Activated T-helper 1 cell treated with anti-CD3 and anti-CD28 coated beads, Interleukin-12 subunit alpha, Interleukin-12 subunit beta, Interleukin-2, Interleukin-4 antibody, amounts not matched to agents 30 ng/mL and 10 ng/mL and 1 ng/mL, durations not matched to agents 14 hours and 24 hours and 36 hours (primary cell): ENCODE results near the gene RABGAP1. TPM values are rescaled to one million over a fixed set of nuclear protein-coding genes. Genes with fewer than 3 reads are reported as not detected.

ENCODE experiments used
- DNase-seq: peaks from one replicate; pipeline ENCODE4 v3.0.0; 2021; ENCODE audit warnings: low spot score
- H3K27ac Mint-ChIP-seq: one replicate; pipeline ENCODE4 v1.8.0; 2021; ENCODE audit warnings: mild to moderate bottlenecking, mixed read lengths
- H3K27me3 Mint-ChIP-seq: one replicate; pipeline ENCODE4 v1.8.0; 2022; ENCODE audit warnings: mild to moderate bottlenecking, moderate library complexity, mixed read lengths; ENCODE audit not compliant: insufficient read depth
- H3K36me3 Mint-ChIP-seq: one replicate; pipeline ENCODE4 v1.8.0; 2021; ENCODE audit warnings: low read depth, mixed read lengths
- H3K4me1 Mint-ChIP-seq: one replicate; pipeline ENCODE4 v1.8.0; 2021; ENCODE audit warnings: low read depth, mixed read lengths
- H3K4me3 Mint-ChIP-seq: one replicate; pipeline ENCODE4 v1.8.0; 2021; ENCODE audit warnings: mild to moderate bottlenecking, moderate library complexity, mixed read lengths
- H3K9me3 Mint-ChIP-seq: one replicate; pipeline ENCODE4 v1.8.0; 2021; ENCODE audit warnings: mixed read lengths
- intact Hi-C: fragments of 100-400 bp; cut with micrococcal nuclease; formaldehyde crosslinking; loops from one replicate; pipeline ENCODE4 v1.15.1; 2024
- total RNA-seq: library from RNA; stranded (reverse); gene quantifications from 2 replicates; pipeline ENCODE4 v1.2.3, GENCODE V29; 2022

Gene RABGAP1
- total RNA-seq, 1 donor from 2014 or later: 30.2 TPM

GRCh38 chr9:123002754-123003153 is 61.9 kb downstream of the RABGAP1 start:
- Mint-ChIP-seq H3K27ac (no peak overlapping the region), H3K4me3 (no peak overlapping the region), H3K4me1 (peaks cover 10% of the 10 kb centered on the region), H3K9me3 (no peaks in the 10 kb centered on the region), H3K36me3 (peaks cover 18% of the 10 kb centered on the region), H3K27me3 (no peaks in the 10 kb centered on the region)
- no peak for DNase-seq
- intact Hi-C loops: no loop called here

- no peak for DNase-seq
- Mint-ChIP-seq H3K4me3 (no peak overlapping the region), H3K27me3 (no peaks in the 10 kb centered on the region), H3K27ac (no peak overlapping the region), H3K36me3 (peaks cover 17% of the 10 kb centered on the region), H3K4me1 (peaks cover 10% of the 10 kb centered on the region), H3K9me3 (no peaks in the 10 kb centered on the region)
- intact Hi-C loops: no loop called here
Measured at GRCh38 chr9:123003466-123003865, 62.6 kb downstream of the RABGAP1 start.

GRCh38 chr9:123005964-123006363 is 65.1 kb downstream of the RABGAP1 start:
- no peak overlapping the region for H3K4me3 Mint-ChIP-seq
- H3K9me3 Mint-ChIP-seq: no peaks in the 10 kb centered on the region
- H3K4me1 Mint-ChIP-seq: no peaks in the 10 kb centered on the region
- no peak overlapping the region for H3K27ac Mint-ChIP-seq
- peaks cover 13% of the 10 kb centered on the region for H3K36me3 Mint-ChIP-seq
- DNase-seq: no peak
- H3K27me3 Mint-ChIP-seq: no peaks in the 10 kb centered on the region
- intact Hi-C loops: no loop called here

- no peak overlapping the region for H3K27ac Mint-ChIP-seq
- intact Hi-C loops: no loop called here
Measured at GRCh38 chr9:123007269-123007668, 66.4 kb downstream of the RABGAP1 start.

GRCh38 chr9:123008909-123009308 is 68.1 kb downstream of the RABGAP1 start:
- no peak for DNase-seq
- Mint-ChIP-seq H3K9me3 (peaks cover 5% of the 10 kb centered on the region), H3K4me1 (no peaks in the 10 kb centered on the region), H3K27me3 (no peaks in the 10 kb centered on the region), H3K36me3 (peaks cover 21% of the 10 kb centered on the region), H3K27ac (no peak overlapping the region), H3K4me3 (no peak overlapping the region)
- intact Hi-C loops: no loop called here

More at GRCh38 chr9:123007269-123007668, 66.4 kb downstream of the RABGAP1 start:
- Mint-ChIP-seq H3K27me3 (no peaks in the 10 kb centered on the region), H3K4me3 (no peak overlapping the region), H3K4me1 (no peaks in the 10 kb centered on the region), H3K36me3 (peaks cover 21% of the 10 kb centered on the region), H3K9me3 (no peaks in the 10 kb centered on the region)
- DNase-seq: no peak

GRCh38 chr9:123011380-123011779 is 70.6 kb downstream of the RABGAP1 start:
- no peak for DNase-seq
- Mint-ChIP-seq H3K4me3 (no peak overlapping the region), H3K27me3 (no peaks in the 10 kb centered on the region), H3K27ac (no peak overlapping the region), H3K9me3 (peaks cover 17% of the 10 kb centered on the region), H3K36me3 (peaks cover 38% of the 10 kb centered on the region), H3K4me1 (no peaks in the 10 kb centered on the region)
- intact Hi-C loops: no loop called here

GRCh38 chr9:123011878-123012528 is 71.2 kb downstream of the RABGAP1 start:
- Mint-ChIP-seq H3K4me3 (no peak overlapping the region), H3K36me3 (peaks cover 38% of the 10 kb centered on the region), H3K27me3 (no peaks in the 10 kb centered on the region), H3K4me1 (no peaks in the 10 kb centered on the region), H3K9me3 (peaks cover 17% of the 10 kb centered on the region), H3K27ac (no peak overlapping the region)
- intact Hi-C loops: no loop called here
- no peak for DNase-seq

GRCh38 chr9:123016631-123017030 is 75.8 kb downstream of the RABGAP1 start:
- intact Hi-C loops: no loop called here
- peaks cover 33% of the 10 kb centered on the region for H3K36me3 Mint-ChIP-seq
- H3K9me3 Mint-ChIP-seq: peaks cover 17% of the 10 kb centered on the region
- H3K27ac Mint-ChIP-seq: no peak overlapping the region
- no peak overlapping the region for H3K4me3 Mint-ChIP-seq
- no peaks in the 10 kb centered on the region for H3K4me1 Mint-ChIP-seq
- no peaks in the 10 kb centered on the region for H3K27me3 Mint-ChIP-seq
- DNase-seq: no peak

GRCh38 chr9:123020796-123021195 is 80.0 kb downstream of the RABGAP1 start:
- no peak overlapping the region for H3K27ac Mint-ChIP-seq
- DNase-seq: no peak
- H3K36me3 Mint-ChIP-seq: peaks cover 11% of the 10 kb centered on the region
- no peak overlapping the region for H3K4me3 Mint-ChIP-seq
- H3K27me3 Mint-ChIP-seq: no peaks in the 10 kb centered on the region
- H3K4me1 Mint-ChIP-seq: no peaks in the 10 kb centered on the region
- H3K9me3 Mint-ChIP-seq: no peaks in the 10 kb centered on the region
- intact Hi-C loops: no loop called here

- DNase-seq: no peak
- no peaks in the 10 kb centered on the region for H3K27me3 Mint-ChIP-seq
- H3K4me1 Mint-ChIP-seq: no peaks in the 10 kb centered on the region
- no peaks in the 10 kb centered on the region for H3K9me3 Mint-ChIP-seq
- intact Hi-C loops: no loop called here
- H3K27ac Mint-ChIP-seq: no peak overlapping the region
- peaks cover 11% of the 10 kb centered on the region for H3K36me3 Mint-ChIP-seq
- no peak overlapping the region for H3K4me3 Mint-ChIP-seq
Measured at GRCh38 chr9:123026425-123026824, 85.6 kb downstream of the RABGAP1 start.

GRCh38 chr9:123027517-123027916 is 86.7 kb downstream of the RABGAP1 start:
- no peak overlapping the region for H3K4me3 Mint-ChIP-seq
- H3K27ac Mint-ChIP-seq: no peak overlapping the region
- H3K4me1 Mint-ChIP-seq: no peaks in the 10 kb centered on the region
- no peaks in the 10 kb centered on the region for H3K27me3 Mint-ChIP-seq
- intact Hi-C loops: no loop called here
- no peak for DNase-seq
- no peaks in the 10 kb centered on the region for H3K9me3 Mint-ChIP-seq
- peaks cover 9% of the 10 kb centered on the region for H3K36me3 Mint-ChIP-seq

GRCh38 chr9:123028136-123028535 is 87.3 kb downstream of the RABGAP1 start:
- Mint-ChIP-seq H3K36me3 (peaks cover 7% of the 10 kb centered on the region), H3K27ac (no peak overlapping the region), H3K4me3 (no peak overlapping the region), H3K9me3 (no peaks in the 10 kb centered on the region), H3K27me3 (no peaks in the 10 kb centered on the region), H3K4me1 (no peaks in the 10 kb centered on the region)
- intact Hi-C loops: no loop called here
- no peak for DNase-seq

- H3K4me3 Mint-ChIP-seq: no peak overlapping the region
- no peaks in the 10 kb centered on the region for H3K4me1 Mint-ChIP-seq
- H3K9me3 Mint-ChIP-seq: no peaks in the 10 kb centered on the region
- intact Hi-C loops: no loop called here
- H3K36me3 Mint-ChIP-seq: peaks cover 7% of the 10 kb centered on the region
- no peak for DNase-seq
- H3K27me3 Mint-ChIP-seq: no peaks in the 10 kb centered on the region
- H3K27ac Mint-ChIP-seq: no peak overlapping the region
Measured at GRCh38 chr9:123028973-123029372, 88.2 kb downstream of the RABGAP1 start.

GRCh38 chr9:123031963-123032362 is 91.1 kb downstream of the RABGAP1 start:
- H3K9me3 Mint-ChIP-seq: no peaks in the 10 kb centered on the region
- H3K36me3 Mint-ChIP-seq: peaks cover 8% of the 10 kb centered on the region
- H3K4me1 Mint-ChIP-seq: no peaks in the 10 kb centered on the region
- DNase-seq: no peak
- intact Hi-C loops: no loop called here
- no peaks in the 10 kb centered on the region for H3K27me3 Mint-ChIP-seq
- H3K27ac Mint-ChIP-seq: no peak overlapping the region
- H3K4me3 Mint-ChIP-seq: no peak overlapping the region
